GM13977 (cell line): ENCODE results near the gene ADCY2.

Experiments used
- DNase-seq: peaks from one replicate; pipeline ENCODE4 v3.0.0; 2012; ENCODE audit warnings: low spot score
- in situ Hi-C: fragments of 300-500 bp; cut with MboI; formaldehyde crosslinking; loops from one replicate; pipeline ENCODE4 v1.12.0; 2022; ENCODE audit warnings: low sequenced_read_pairs, low pct_unique_long_range_greater_than_20kb, mixed read lengths, inconsistent platforms; ENCODE audit not compliant: unreplicated experiment
- TF ChIP-seq, protein P1 (sequence below): IDR thresholded peaks from 2 replicates; pipeline ENCODE4 v1.5.1; 2012; ENCODE audit warnings: mild to moderate bottlenecking, control low read depth; ENCODE audit not compliant: insufficient read depth; ENCODE audit errors: extremely low read depth, missing control alignments

Gene ADCY2

GRCh38 chr5:7852542-7852941, 456.6 kb downstream of the ADCY2 start:
- no peak for DNase-seq

DNA sequence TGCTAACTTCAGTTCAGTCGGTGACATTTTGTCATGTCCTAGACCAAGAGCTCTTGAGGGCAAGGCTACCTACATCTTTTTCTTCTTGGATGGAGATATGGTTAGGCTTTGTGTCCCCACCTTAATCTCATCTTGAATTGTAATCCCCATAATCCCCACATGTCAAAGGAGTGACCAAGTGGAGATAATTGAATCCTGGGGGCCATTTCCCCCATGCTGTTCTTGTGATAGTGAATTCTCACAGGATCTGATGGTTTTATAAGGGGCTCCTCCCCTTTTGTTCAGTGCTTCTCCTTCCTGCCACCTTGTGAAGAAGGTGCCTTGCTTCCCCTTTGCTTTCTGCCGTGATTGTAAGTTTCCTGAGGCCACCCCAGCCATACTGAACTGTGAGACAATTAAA, 457.1 kb downstream of the ADCY2 start:
- DNase-seq = no peak
- TF ChIP-seq, protein P1, sequence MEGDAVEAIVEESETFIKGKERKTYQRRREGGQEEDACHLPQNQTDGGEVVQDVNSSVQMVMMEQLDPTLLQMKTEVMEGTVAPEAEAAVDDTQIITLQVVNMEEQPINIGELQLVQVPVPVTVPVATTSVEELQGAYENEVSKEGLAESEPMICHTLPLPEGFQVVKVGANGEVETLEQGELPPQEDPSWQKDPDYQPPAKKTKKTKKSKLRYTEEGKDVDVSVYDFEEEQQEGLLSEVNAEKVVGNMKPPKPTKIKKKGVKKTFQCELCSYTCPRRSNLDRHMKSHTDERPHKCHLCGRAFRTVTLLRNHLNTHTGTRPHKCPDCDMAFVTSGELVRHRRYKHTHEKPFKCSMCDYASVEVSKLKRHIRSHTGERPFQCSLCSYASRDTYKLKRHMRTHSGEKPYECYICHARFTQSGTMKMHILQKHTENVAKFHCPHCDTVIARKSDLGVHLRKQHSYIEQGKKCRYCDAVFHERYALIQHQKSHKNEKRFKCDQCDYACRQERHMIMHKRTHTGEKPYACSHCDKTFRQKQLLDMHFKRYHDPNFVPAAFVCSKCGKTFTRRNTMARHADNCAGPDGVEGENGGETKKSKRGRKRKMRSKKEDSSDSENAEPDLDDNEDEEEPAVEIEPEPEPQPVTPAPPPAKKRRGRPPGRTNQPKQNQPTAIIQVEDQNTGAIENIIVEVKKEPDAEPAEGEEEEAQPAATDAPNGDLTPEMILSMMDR = no peak
- in situ Hi-C loops = no loop called here

More at GRCh38 chr5:7852542-7852941, 456.6 kb downstream of the ADCY2 start:
- TF ChIP-seq, protein P1 = no peak
- in situ Hi-C loops = no loop called here

GRCh38 chr5:7855611-7856010, 459.7 kb downstream of the ADCY2 start:
- TF ChIP-seq, protein P1 = no peak
- DNase-seq = no peak
- in situ Hi-C loops = no loop called here

DNA sequence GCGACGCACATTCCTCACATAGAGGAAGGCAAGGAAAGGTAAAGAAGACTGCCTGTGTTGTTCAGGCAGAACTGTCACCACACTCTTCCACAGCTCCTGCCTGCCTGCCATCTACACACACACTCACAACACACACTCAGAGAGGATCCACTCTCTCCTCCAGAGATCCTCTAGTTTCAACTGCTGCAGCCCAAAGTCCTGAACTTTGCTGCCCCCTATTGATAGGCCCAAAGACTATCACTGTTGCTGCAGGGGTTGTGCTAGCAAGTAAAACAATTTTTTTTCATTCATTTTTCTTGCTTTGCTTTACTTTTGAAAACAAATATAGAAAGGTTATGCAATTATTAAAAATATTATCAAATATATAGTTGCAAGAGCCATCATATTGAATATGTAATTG, 460.9 kb downstream of the ADCY2 start:
- in situ Hi-C loops = no loop called here
- TF ChIP-seq, protein P1 = peak; percentile 76
- peak; percentile 27 for DNase-seq

DNA sequence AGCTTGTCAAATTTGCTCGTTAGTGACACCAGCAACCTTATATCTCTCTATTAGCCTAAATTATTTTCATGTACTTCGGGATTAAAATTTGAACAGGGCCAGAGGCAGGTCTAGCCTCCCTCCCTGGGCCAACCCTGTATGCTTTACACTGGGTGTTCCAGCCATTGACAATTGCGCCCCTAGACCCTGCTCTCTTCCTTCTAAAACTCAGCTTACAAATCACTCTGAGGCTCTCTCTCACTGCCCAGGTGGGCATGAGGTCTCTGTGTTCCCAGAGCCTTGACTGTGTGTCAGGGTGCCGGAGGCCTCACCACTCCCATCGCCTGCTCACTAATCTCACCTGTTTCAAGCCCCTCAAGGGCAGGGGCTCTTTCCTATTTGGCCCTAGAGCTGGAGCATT, 461.4 kb downstream of the ADCY2 start:
- no peak for DNase-seq
- in situ Hi-C loops = no loop called here
- TF ChIP-seq, protein P1 = no peak

DNA sequence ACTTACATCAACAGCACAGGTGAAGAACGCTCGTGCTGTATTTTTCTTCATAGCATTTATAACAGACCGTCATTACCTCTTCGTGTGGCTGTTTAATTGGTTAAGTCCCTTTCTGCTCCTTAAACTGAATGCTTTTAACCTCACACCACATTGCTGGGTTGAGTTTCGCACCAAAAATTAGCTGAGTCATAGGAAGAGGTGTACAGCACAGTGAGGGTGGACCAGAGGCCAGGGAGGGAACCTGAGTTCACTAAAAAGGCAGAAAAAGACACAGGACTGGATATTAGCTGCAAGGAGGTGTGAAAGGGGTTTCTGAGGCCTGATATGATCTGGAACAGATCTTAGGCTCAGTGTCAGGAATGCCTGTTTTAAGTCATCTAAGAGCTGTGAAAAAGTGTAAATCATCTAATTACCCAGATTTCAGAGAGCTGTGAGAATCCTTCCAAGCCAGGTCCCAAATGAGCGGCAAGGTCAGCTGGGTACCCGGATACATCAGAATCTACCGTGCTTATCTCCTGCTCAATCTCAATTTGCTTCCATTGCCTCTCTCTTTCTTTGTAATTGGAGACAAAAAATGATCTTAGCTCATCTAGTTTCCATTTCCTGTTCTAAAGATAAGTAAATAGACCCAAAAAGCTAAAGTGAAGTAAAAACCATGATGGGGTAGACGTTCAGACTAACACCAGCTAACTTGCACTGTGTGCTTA, 462.1 kb downstream of the ADCY2 start:
- in situ Hi-C loops = no loop called here
- TF ChIP-seq, protein P1 = no peak
- DNase-seq = no peak
